Activated CD4-positive, CD25-positive, alpha-beta regulatory T cell treated with anti-CD3 and anti-CD28 coated beads, Interleukin-2, amount 50 U/mL, for 24 hours (primary cell): ENCODE results near the gene ADAMTS12.
"Not testable (repeated sequence)": the region's sequence is repeated elsewhere in the genome, so short reads cannot be mapped to it uniquely, and the experiment has no call there.

ENCODE experiments used
- ATAC-seq, 2 donors: fragments of 150-1000 bp; cut with Tn5 transposase; one replicate each; pipeline ENCODE4 v1.10.0; 2021; ENCODE audit warnings: mild to moderate bottlenecking in 1 of 2, moderate library complexity in 1 of 2

The ADAMTS12 gene, protein sequence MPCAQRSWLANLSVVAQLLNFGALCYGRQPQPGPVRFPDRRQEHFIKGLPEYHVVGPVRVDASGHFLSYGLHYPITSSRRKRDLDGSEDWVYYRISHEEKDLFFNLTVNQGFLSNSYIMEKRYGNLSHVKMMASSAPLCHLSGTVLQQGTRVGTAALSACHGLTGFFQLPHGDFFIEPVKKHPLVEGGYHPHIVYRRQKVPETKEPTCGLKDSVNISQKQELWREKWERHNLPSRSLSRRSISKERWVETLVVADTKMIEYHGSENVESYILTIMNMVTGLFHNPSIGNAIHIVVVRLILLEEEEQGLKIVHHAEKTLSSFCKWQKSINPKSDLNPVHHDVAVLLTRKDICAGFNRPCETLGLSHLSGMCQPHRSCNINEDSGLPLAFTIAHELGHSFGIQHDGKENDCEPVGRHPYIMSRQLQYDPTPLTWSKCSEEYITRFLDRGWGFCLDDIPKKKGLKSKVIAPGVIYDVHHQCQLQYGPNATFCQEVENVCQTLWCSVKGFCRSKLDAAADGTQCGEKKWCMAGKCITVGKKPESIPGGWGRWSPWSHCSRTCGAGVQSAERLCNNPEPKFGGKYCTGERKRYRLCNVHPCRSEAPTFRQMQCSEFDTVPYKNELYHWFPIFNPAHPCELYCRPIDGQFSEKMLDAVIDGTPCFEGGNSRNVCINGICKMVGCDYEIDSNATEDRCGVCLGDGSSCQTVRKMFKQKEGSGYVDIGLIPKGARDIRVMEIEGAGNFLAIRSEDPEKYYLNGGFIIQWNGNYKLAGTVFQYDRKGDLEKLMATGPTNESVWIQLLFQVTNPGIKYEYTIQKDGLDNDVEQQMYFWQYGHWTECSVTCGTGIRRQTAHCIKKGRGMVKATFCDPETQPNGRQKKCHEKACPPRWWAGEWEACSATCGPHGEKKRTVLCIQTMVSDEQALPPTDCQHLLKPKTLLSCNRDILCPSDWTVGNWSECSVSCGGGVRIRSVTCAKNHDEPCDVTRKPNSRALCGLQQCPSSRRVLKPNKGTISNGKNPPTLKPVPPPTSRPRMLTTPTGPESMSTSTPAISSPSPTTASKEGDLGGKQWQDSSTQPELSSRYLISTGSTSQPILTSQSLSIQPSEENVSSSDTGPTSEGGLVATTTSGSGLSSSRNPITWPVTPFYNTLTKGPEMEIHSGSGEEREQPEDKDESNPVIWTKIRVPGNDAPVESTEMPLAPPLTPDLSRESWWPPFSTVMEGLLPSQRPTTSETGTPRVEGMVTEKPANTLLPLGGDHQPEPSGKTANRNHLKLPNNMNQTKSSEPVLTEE (N-terminal part only)

DNA sequence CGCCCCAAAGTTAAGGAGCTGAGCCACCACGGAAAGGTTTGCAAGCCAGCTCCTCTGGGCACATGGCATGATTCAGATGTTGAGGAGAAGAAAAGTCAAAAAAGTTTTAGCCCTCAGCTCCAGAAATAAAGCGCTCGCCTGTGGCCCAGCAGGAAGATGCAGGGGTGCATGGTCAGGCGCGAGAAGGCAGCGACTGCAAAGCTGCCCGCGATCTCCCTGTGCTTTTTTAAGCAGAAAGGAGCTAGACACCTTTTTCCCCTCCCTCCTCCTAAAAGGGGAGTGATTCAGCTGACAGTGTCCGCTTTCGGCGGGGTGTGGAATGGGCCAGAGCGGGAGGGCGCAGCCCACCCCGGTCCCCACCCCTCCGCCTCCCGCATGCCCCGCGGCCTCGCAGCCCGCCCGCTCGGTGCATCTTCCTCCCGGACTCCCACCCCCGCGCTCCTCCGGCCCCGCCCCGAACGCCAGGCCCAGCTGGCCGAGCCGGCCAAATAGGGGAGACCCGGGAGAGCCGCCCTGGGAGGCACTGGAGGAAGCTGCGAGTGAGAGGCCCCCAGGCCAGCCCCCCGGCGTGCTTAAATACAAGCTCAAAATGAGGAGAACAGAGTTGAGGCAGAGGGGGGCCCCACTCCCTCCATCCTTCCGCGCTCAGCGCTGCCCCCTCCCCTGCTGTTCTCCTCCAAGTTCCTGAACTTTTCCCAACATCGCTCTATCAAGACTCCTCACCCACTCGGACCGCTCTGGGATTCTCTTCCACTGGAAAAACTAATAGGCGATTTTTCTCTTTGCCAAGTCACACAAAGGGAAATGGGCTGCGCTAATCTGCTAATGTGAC is at the start of gene ADAMTS12:
ADAMTS12 (minus strand) TSS at position 203 of the 832 bp plus-strand sequence; CDS start at position 69, 134 bp downstream.
- no peak for ATAC-seq

DNA sequence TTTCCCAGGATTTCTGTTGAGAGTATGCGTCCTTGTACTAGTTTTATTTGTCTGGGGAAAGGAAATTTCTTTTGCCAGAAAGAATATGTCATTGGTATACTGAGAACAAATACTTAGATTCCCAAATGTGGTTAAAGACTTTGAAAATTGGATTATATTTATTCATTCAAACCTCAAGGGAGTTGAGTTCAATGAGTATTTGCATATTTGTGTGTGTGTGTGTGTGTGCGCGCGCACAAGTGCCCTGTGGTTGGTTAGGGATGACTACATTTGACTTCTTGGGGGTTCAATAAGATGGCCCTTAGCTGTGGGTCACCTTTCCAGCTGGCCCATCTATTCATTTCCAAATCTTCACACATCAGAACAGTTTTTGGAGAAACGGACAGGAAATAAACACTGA is 49.3 kb upstream of the ADAMTS12 start:
- no peak for ATAC-seq

DNA sequence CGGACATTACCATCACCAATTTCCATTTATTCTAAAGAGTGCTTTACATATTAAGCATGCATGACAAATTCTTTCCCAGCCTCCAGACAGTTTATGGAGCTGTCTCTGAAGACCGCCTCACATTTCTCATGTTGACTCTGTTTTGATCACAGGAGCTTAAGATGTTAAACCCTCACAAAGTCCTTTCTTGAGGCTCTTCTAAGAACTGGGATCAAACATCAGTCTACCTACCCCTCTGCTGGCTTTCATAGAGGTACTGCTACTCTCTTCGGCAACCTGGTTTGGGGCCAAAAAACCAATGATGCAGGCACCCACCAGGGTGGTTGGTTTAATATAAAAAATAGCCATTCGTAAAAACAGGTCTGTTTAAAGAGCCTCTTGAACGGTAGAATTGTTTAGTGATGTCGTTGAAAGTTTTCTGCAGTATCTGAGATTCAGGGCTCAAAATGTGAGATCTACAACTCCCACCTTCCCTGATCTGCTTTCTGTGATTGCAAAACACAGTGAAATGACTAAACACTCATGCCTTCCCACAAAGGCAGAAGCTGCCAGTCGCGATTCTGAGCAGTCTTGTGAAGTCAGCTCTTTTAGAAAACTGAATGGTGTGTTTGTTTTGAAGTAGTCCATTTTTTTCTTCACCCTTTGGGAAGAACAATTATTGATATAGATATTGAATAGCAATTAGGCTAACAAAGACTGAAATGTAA is 47.9 kb upstream of the ADAMTS12 start:
- no peak for ATAC-seq

DNA sequence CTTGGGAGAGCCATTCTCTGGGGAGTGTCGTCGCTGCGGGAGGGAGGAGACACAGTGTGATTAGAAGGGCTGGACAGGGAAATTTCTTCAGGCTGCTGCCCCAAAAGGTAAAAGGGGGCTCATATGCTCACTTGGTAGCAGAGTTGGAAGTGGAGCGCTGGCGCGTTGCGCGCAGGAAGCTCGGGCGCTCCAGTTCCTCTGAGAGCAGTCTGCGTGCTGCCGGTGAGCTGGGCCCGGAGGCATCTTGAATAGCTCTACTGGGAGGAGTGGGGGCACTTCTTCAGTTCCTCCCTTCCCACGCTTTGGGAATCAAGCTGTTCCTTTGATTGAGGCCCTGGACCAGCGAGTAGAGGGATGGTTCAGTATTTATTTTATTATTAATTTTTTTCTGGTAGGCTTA is 47.1 kb upstream of the ADAMTS12 start:
- ATAC-seq, result no peak

DNA sequence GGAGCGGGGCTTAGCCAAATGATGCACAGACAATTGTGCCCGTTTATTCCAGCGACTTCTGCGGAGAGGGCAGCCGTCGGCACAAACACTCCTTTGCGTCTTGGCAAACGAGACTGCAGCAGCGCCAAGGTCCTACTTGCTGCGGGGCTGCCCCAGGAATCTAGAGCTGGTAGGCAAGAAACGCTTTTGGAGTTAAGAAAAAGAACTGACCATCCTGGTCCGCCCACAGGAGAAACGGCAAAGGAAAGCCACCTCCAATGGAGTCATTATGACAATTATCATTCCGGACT is 46.7 kb upstream of the ADAMTS12 start:
- no peak for ATAC-seq

DNA sequence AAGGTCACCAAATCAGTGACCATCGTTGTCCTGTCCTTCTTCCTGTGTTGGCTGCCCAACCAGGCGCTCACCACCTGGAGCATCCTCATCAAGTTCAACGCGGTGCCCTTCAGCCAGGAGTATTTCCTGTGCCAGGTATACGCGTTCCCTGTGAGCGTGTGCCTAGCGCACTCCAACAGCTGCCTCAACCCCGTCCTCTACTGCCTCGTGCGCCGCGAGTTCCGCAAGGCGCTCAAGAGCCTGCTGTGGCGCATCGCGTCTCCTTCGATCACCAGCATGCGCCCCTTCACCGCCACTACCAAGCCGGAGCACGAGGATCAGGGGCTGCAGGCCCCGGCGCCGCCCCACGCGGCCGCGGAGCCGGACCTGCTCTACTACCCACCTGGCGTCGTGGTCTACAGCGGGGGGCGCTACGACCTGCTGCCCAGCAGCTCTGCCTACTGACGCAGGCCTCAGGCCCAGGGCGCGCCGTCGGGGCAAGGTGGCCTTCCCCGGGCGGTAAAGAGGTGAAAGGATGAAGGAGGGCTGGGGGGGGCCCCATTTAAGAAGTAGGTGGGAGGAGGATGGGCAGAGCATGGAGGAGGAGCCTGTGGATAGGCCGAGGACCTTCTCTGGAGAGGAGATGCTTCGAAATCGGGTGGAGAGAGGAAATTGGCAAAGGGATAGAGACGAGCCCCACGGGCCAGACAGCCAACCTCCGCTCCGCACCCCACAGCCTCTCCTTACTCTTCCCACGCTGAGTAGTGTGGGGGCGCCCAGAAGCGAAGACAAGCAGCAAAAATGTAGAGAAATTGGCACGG is 46.1 kb upstream of the ADAMTS12 start:
- no peak for ATAC-seq

DNA sequence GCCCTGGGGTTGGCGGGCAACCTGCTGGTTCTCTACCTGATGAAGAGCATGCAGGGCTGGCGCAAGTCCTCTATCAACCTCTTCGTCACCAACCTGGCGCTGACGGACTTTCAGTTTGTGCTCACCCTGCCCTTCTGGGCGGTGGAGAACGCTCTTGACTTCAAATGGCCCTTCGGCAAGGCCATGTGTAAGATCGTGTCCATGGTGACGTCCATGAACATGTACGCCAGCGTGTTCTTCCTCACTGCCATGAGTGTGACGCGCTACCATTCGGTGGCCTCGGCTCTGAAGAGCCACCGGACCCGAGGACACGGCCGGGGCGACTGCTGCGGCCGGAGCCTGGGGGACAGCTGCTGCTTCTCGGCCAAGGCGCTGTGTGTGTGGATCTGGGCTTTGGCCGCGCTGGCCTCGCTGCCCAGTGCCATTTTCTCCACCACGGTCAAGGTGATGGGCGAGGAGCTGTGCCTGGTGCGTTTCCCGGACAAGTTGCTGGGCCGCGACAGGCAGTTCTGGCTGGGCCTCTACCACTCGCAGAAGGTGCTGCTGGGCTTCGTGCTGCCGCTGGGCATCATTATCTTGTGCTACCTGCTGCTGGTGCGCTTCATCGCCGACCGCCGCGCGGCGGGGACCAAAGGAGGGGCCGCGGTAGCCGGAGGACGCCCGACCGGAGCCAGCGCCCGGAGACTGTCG is 45.4 kb upstream of the ADAMTS12 start:
- ATAC-seq, result no peak

DNA sequence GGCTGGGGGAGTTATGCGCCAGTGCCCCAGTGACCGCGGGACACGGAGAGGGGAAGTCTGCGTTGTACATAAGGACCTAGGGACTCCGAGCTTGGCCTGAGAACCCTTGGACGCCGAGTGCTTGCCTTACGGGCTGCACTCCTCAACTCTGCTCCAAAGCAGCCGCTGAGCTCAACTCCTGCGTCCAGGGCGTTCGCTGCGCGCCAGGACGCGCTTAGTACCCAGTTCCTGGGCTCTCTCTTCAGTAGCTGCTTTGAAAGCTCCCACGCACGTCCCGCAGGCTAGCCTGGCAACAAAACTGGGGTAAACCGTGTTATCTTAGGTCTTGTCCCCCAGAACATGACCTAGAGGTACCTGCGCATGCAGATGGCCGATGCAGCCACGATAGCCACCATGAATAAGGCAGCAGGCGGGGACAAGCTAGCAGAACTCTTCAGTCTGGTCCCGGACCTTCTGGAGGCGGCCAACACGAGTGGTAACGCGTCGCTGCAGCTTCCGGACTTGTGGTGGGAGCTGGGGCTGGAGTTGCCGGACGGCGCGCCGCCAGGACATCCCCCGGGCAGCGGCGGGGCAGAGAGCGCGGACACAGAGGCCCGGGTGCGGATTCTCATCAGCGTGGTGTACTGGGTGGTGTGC is 44.7 kb upstream of the ADAMTS12 start, which contains the start of gene RXFP3:
RXFP3 (plus strand) TSS at position 6 of the 636 bp plus-strand sequence; CDS start at position 361, 355 bp downstream.
- ATAC-seq, result no peak

DNA sequence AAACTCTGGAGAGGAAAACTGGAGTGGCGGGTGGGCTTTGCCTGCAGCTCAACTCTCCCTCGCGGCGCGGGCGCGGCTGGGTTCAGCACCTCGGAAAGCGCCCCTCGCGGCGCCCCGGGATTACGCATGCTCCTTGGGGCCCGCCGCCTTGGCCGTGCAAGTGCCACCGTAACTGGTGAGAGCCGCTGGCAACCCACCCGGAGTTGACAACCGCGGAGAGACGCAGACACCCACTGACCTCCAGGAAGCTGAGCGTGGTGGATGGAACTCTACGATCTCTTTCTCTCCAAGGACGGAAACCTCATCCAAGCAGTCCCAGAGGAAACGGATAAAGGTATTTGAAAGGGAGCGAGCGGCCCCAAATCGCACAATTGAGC is 44.2 kb upstream of the ADAMTS12 start:
- no peak for ATAC-seq

DNA sequence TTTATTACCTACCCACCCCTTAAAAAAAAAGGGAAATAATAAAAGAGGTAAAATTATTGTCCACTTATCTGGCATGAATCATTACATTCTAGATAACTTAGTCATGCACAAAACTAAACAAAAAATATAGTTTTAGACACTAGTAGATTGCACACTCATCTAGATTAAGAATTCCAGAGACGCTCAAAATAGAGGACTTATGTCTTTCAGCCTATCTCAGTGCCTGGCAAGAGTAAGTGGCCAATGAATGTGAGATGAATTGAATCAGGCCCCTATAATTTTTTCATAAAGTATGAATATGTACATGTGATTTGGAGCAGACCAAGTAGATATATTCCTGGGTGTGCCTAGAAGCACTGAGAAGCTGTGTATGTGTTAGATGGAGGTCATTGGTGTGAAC is 42.4 kb upstream of the ADAMTS12 start:
- no peak for ATAC-seq

DNA sequence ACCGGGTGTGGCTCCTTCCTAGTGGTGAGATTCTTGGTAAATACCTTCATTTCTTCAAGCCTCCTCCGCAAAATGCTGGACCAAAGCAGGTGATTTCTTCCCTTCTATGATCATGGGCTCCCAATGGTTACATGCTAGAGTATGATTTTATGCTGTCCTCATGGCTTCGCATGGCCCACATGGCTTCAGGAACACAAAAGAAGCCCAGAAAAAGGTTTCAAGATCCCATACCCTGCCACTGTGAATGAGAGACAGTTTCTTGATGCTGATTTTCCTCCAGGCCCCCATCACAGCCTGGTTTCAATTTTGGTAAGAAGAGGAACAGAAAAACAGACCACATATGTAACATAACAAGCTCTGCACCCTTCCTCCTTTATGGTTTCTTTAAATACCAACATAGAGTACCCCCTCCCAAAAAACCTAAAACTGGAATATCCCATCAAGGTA is 42.0 kb upstream of the ADAMTS12 start:
- ATAC-seq, result no peak

DNA sequence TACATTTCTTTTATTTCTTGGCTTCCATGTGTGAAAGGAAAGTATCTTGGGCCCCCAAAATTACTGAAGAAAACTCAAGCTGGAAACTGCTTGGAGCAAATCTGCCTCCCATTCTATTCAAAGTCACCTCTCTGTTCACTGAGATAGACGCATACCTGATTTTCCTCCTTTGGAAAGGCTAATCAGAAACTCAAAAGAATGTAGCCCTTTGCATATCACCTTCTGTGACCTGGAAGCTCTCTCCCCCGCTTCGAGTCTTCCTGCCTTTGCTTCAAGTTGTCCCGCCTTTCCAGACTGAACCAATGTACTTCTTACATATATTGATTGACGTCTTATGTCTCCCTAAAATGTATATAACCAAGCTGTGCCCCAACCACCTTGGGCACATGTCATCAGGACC is 39.3 kb upstream of the ADAMTS12 start:
- no peak for ATAC-seq

DNA sequence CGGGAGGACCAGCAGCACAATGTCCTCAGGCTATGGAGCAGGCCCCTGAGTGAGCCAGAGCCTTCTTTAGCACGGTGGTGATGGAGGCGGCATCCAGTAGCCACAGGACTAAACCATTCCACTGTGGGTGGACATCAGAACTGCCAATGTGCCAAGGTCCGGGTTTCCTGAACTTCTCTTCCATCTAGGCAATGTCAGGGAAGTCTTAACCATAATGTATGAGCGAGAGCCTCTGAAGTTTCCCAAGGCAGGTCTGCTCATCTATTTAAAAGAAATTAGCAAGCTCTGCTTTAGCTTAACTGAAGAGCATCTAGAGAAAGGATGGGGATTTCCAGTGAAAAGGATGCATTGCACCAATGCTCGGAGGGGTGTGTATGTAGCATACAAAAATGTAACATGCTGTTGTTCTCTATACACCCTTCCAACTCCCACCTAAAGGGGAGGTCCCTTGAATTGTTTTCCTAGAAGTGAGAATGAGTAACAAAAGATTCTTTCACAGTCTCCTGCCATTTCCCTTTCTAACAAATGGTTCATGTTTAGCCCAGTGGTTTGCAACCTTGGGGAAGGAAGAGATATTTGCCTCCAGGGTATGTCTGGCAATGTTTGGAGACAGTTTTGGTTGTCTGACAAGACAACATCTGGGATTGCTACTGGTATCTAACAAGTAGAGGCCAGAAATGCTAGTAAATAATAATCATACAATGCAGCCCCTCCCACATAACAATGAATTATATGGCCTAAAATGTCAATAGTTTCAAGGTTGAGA is 38.3 kb upstream of the ADAMTS12 start:
- no peak for ATAC-seq

DNA sequence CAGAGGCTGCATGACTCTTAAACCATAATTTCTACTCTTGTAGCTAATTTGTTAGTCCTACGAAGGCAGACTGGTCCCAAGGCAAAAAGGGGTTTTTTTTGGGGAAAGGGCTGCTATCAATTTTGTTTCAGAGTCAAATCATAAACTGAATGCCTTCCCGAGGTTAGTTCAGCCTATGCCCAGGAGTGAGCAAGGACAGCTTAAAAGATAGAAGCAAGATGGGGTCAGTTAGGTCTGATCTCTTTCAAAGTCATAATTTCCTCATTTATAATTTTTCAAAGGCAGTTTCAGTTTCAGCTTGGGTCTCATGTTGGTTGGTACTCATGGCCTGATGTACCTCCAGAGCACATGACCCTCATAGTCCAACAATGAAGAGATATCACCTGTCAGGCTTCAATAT is 36.5 kb upstream of the ADAMTS12 start:
- ATAC-seq, result no peak

DNA sequence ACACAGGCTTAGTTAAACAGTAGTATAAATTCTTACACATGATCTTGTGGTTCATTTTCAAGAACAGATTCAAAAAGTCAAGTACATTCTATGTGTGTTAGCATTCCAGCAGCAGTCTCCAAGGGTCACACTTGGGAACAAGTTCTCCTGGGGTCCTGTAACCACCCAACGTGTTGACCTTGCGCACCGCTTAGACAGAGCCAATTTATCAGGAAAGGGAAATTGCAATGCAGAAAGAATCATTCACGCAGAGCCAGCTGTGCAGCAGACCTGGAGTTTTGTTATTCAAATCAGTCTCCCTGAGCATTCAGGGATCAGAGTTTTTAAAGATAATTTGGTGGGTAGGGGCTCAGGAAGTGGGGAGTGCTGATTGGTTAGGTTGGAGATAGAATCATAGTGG is 35.9 kb upstream of the ADAMTS12 start:
- ATAC-seq, result no peak

DNA sequence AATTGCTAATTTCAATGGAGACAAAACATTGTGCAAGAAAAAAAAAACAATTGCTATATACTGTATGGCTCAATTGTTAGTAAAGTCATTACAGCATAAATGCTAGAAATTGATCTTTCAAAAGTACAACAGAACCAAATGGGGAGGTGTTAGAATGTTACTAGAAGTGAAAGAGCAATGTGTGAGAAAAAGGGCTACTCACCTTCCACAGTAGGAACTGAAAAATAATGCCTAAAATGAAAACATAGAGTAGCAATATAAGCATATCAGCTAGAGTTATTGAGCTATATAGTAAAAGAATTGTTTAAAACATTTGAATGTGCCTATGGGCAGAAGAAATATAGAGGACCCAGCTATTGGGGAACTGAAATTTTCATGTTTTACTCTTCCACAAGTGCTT is 33.5 kb upstream of the ADAMTS12 start:
- no peak for ATAC-seq

DNA sequence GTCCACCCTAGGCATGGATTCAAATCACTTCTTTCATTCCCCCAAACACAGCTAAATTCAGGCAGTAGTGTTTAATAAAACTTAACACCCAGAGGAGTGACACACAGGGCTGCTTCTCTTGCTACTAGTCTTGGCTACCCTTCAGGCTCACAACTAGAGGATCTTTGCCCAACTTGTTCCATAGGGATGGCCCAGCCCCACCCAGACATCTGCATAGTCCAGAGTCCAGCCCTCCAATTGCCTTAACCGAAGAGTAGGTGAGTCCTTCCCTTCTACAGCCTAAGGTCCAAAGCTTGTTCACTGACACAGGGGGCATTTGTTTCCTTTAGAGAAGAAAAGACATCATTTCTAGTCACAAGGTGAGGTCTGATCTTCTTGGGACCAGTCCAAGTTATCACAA is 29.2 kb upstream of the ADAMTS12 start:
- ATAC-seq, result no peak

DNA sequence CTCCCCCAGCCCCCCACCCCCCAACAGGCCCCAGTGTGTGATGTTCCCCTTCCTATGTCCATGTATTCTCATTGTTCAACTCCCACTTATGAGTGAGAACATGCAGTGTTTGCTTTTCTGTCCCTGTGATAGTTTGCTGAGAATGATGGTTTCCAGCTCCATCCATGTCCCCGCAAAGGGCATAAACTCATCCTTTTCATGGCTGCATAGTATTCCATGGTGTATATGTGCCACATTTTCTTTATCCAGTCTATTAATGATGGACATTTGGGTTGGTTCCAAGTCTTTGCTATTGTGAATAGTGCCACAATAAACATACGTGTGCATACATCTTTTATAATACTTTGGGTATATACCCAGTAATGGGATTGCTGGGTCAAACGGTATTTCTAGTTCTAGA is 23.1 kb upstream of the ADAMTS12 start:
- ATAC-seq, result not testable (repeated sequence)

DNA sequence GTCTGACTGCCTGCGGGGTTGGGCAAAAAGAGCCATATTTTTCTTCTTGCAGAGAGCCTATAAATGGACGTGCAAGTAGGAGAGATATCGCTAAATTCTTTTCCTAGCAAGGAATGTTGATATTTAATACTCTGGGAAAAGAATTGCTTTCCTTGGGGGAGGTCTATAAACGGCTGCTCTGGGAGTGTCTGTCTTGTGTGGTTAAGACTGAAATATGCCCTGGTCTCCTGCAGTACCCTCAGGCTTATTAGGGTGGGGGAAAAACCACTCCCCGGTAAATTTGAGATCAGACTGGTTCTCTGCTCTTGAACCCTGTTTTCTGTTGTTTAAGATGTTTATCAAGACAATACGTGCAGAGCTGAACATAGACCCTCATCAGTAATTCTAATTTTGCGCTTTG is 14.5 kb upstream of the ADAMTS12 start:
- not testable (repeated sequence) for ATAC-seq
